HepG2 (cell line): Measurements from ENCODE around the gene UCN. TPM values are rescaled to one million over a fixed set of nuclear protein-coding genes. Genes with fewer than 3 reads are reported as not detected.

Experiments used
- ATAC-seq: fragments of 200-7000 bp; cut with Tn5 transposase; 3 replicates; pipeline ENCODE4 v1.9.1; 2020; ENCODE audit warnings: mild to moderate bottlenecking, moderate library complexity
- BruUV-seq: library from RNA; stranded (reverse); fragments of 400-500 nt; replicated peaks from 2 replicates; lab custom pipeline; 2021; lab: Mats Ljungman, UMichigan
- CTCF ChIA-PET: fragments of 300-600 bp; formaldehyde crosslinking; extraction: SDS; loops from one replicate; lab custom pipeline; 2021; ENCODE audit warnings: low total read pairs, inconsistent platforms, low intra/inter-chr PET ratio; lab: Yijun Ruan, JAX
- POLR2A ChIA-PET: fragments of 350-600 bp; sonication (Branson Sonifier 250); formaldehyde crosslinking; loops from one replicate; lab custom pipeline; 2020; ENCODE audit warnings: antibody characterized with exemption, inconsistent platforms; lab: Yijun Ruan, JAX
- DNase-seq: peaks from one replicate; pipeline ENCODE4 v3.0.0-alpha.2; 2015; ENCODE audit warnings: low spot score
- FAIRE-seq: peaks from 3 replicates; lab custom pipeline; 2011; peaks lifted over from hg19 to GRCh38; lab: Jason Lieb, UNC
- H2AFZ ChIP-seq: one replicate; pipeline ENCODE4 v1.6.1; 2011; ENCODE audit warnings: low read length, inconsistent platforms
- H3K27ac ChIP-seq: fragments of 300-600 bp; 3 replicates; pipeline ENCODE4 v1.8.0; 2011; ENCODE audit warnings: mixed run types, mild to moderate bottlenecking, mixed read lengths, low read length, inconsistent platforms; ENCODE audit not compliant: insufficient read depth; ENCODE audit errors: extremely low read length
- H3K27me3 ChIP-seq, 2 experiments: fragments of 200-600 bp in 1 of 2; 2 replicates in 1 of 2; 3 replicates in 1 of 2; pipeline versions ENCODE4 v1.6.0 to v1.8.0; 2011; ENCODE audit warnings: low read length in 2 of 2, mild to moderate bottlenecking in 2 of 2, moderate library complexity in 2 of 2, inconsistent platforms in 1 of 2; ENCODE audit not compliant: insufficient read depth in 2 of 2, control insufficient read depth in 1 of 2
- H3K36me3 ChIP-seq, 2 experiments: fragments of 200-600 bp in 1 of 2; replicated peaks in 1 of 2; 2 replicates in 1 of 2; 3 replicates in 1 of 2; pipeline versions ENCODE4 v1.5.1 to v1.8.0; 2011; ENCODE audit warnings: low read length in 2 of 2, inconsistent platforms in 1 of 2; ENCODE audit not compliant: insufficient read depth in 2 of 2, control insufficient read depth in 1 of 2
- H3K4me1 ChIP-seq: 2 replicates; pipeline ENCODE4 v1.5.1; 2012; ENCODE audit warnings: low read length, inconsistent platforms; ENCODE audit not compliant: insufficient read depth
- H3K4me2 ChIP-seq: 2 replicates; pipeline ENCODE4 v1.6.0; 2011; ENCODE audit warnings: low read depth, low read length, inconsistent platforms
- H3K4me3 ChIP-seq, 3 experiments: fragments of 200-600 bp in 1 of 3; sonication (generic), shearing (Covaris generic) in 1 of 3; replicated peaks in 1 of 3; 2 replicates each; pipeline ENCODE4 v1.5.1; 2011 to 2016; ENCODE audit warnings: low read length in 3 of 3, inconsistent platforms in 2 of 3, low read depth in 2 of 3, mild to moderate bottlenecking in 2 of 3, control low read depth in 1 of 3, mixed read lengths in 1 of 3; ENCODE audit not compliant: insufficient read depth in 1 of 3
- H3K79me2 ChIP-seq: one replicate; pipeline ENCODE4 v1.6.1; 2011; ENCODE audit warnings: low read length, inconsistent platforms; ENCODE audit not compliant: insufficient read depth
- H3K9ac ChIP-seq: 2 replicates; pipeline ENCODE4 v1.6.0; 2011; ENCODE audit warnings: mild to moderate bottlenecking, low read depth, low read length, inconsistent platforms; ENCODE audit not compliant: insufficient read depth
- H3K9me3 ChIP-seq: 2 replicates; pipeline ENCODE4 v1.5.1; 2012; ENCODE audit warnings: mild to moderate bottlenecking, low read length
- H4K20me1 ChIP-seq: 2 replicates; pipeline ENCODE4 v1.6.0; 2011; ENCODE audit warnings: inconsistent platforms, mild to moderate bottlenecking, low read length, moderate library complexity; ENCODE audit not compliant: insufficient read depth
- GMEB2 ChIP-seq: IDR thresholded peaks from 2 replicates; pipeline ENCODE4 v1.6.1; 2016; ENCODE audit warnings: missing biosample characterization, missing genetic modification reagents, low read depth
- IKZF4 ChIP-seq: sonication (generic); formaldehyde crosslinking; IDR thresholded peaks from 2 replicates; pipeline ENCODE4 v1.5.1; 2020; ENCODE audit warnings: borderline replicate concordance, mild to moderate bottlenecking, low read depth, missing genetic modification reagents; ENCODE audit errors: not compliant biosample characterization
- KDM3A ChIP-seq: IDR thresholded peaks from 2 replicates; pipeline ENCODE4 v1.6.1; 2018; ENCODE audit warnings: low read depth, missing compliant biosample characterization
- MTA1 ChIP-seq: sonication (generic); formaldehyde crosslinking; IDR thresholded peaks from 2 replicates; pipeline ENCODE4 v1.4.0; 2020; ENCODE audit warnings: missing genetic modification reagents, mild to moderate bottlenecking, borderline replicate concordance
- RARG ChIP-seq: sonication (generic); formaldehyde crosslinking; IDR thresholded peaks from 2 replicates; pipeline ENCODE4 v1.4.0; 2020; ENCODE audit warnings: low read depth, mild to moderate bottlenecking, missing genetic modification reagents
- RFX5 ChIP-seq: IDR thresholded peaks from 2 replicates; pipeline ENCODE4 v1.6.1; 2011; ENCODE audit warnings: low read depth, low read length, improper control_type of control experiment
- SOX13 ChIP-seq, 3 experiments: fragments of 450-650 bp in 1 of 3; sonication (generic) in 1 of 3; formaldehyde crosslinking in 1 of 3; IDR thresholded peaks in 2 of 3; conservative IDR thresholded peaks in 1 of 3; 2 replicates each; pipeline versions ENCODE4 v1.5.0 to v1.6.1; 2016 to 2020; ENCODE audit warnings: antibody characterized with exemption in 1 of 3, mild to moderate bottlenecking in 1 of 3, missing compliant biosample characterization in 1 of 3, missing genetic modification reagents in 1 of 3, moderate library complexity in 1 of 3
- SP5 ChIP-seq: IDR thresholded peaks from 2 replicates; pipeline ENCODE4 v1.6.1; 2016; ENCODE audit warnings: low read depth, borderline replicate concordance
- TBX2 ChIP-seq: sonication (generic); formaldehyde crosslinking; IDR thresholded peaks from 2 replicates; pipeline ENCODE4 v1.5.0; 2020; ENCODE audit warnings: missing genetic modification reagents, mild to moderate bottlenecking, borderline replicate concordance
- THAP11 ChIP-seq: IDR thresholded peaks from 2 replicates; pipeline ENCODE4 v1.6.1; 2016; ENCODE audit warnings: missing biosample characterization, missing genetic modification reagents
- TP53 ChIP-seq: sonication (generic); formaldehyde crosslinking; conservative IDR thresholded peaks from 2 replicates; pipeline ENCODE4 v1.4.0; 2020; ENCODE audit warnings: missing genetic modification reagents
- TRIM24 ChIP-seq: sonication (generic); formaldehyde crosslinking; IDR thresholded peaks from 2 replicates; pipeline ENCODE4 v1.8.0; 2022; ENCODE audit warnings: mild to moderate bottlenecking, missing genetic modification reagents
- TSC22D2 ChIP-seq: sonication (generic); formaldehyde crosslinking; IDR thresholded peaks from 2 replicates; pipeline ENCODE4 v1.5.1; 2020; ENCODE audit warnings: missing genetic modification reagents, mild to moderate bottlenecking, borderline replicate concordance
- XBP1 ChIP-seq: sonication (generic); formaldehyde crosslinking; IDR thresholded peaks from 2 replicates; pipeline ENCODE4 v1.5.0; 2020; ENCODE audit warnings: missing genetic modification reagents
- ZNF256 ChIP-seq: sonication (generic); formaldehyde crosslinking; conservative IDR thresholded peaks from 2 replicates; pipeline ENCODE4 v1.4.0; 2020; ENCODE audit warnings: missing genetic modification reagents
- ZNF557 ChIP-seq: sonication (generic); formaldehyde crosslinking; IDR thresholded peaks from 2 replicates; pipeline ENCODE4 v1.4.0; 2020; ENCODE audit warnings: missing genetic modification reagents
- ZNF850 ChIP-seq: sonication (generic); formaldehyde crosslinking; conservative IDR thresholded peaks from 2 replicates; pipeline ENCODE4 v1.9.0; 2021; ENCODE audit warnings: mild to moderate bottlenecking, missing genetic modification reagents
- WGBS: methylation state at CpG from one replicate; pipeline ENCODE4 v1.1.6; 2017; ENCODE audit warnings: low lambda C conversion rate; 5-methylcytosine and 5-hydroxymethylcytosine counted together
- in situ Hi-C: cut with HindIII; loops from 2 replicates; pipeline ENCODE4 v1.10.0; 2017; ENCODE audit warnings: low pct_unique_long_range_greater_than_20kb; ENCODE audit not compliant: extremely low pct_ligation_motif_present
- intact Hi-C: fragments of 100-400 bp; cut with micrococcal nuclease; formaldehyde crosslinking; loops from one replicate; pipeline ENCODE4 v1.10.0; 2022; ENCODE audit not compliant: unreplicated experiment
- polyA plus RNA-seq, 8 experiments: library from polyadenylated mRNA; depleted of rRNA in 3 of 8; stranded (reverse) in 7 of 8; unstranded in 1 of 8; fragments of >200 nt; fragmentation: Illumina TruSeq in 4 of 8; extraction: Trizol in 4 of 8; gene quantifications; 2 replicates each; pipeline versions ENCODE4 v1.2.1 to v1.2.3, GENCODE V29; 2011 to 2016; ENCODE audit warnings: low read depth in 4 of 8, missing spikeins in 1 of 8, mixed read lengths in 1 of 8; ENCODE audit not compliant: insufficient read depth in 1 of 8
- total RNA-seq, 5 experiments: library from RNA; depleted of rRNA; stranded (reverse); fragments of >200 nt; fragmentation: Illumina TruSeq; extraction: Trizol; gene quantifications; 2 replicates each; pipeline ENCODE4 v1.2.3, GENCODE V29; 2016; ENCODE audit warnings: low read depth in 1 of 5
- TF ChIP-seq, protein P1 (sequence below): sonication (generic); formaldehyde crosslinking; IDR thresholded peaks from 2 replicates; pipeline ENCODE4 v1.4.0; 2020; ENCODE audit warnings: mild to moderate bottlenecking, missing genetic modification reagents
- TF ChIP-seq, protein P2 (sequence below): sonication (generic); IDR thresholded peaks from 2 replicates; pipeline ENCODE4 v1.6.1; 2016; ENCODE audit warnings: low read depth, borderline replicate concordance

UCN gene
- total and polyA plus RNA-seq, 2 of the 13 experiments (the other 11 are each of a cell fraction or from before 2014, with no cell fraction given) = 1.2 to 2.3 TPM

DNA sequence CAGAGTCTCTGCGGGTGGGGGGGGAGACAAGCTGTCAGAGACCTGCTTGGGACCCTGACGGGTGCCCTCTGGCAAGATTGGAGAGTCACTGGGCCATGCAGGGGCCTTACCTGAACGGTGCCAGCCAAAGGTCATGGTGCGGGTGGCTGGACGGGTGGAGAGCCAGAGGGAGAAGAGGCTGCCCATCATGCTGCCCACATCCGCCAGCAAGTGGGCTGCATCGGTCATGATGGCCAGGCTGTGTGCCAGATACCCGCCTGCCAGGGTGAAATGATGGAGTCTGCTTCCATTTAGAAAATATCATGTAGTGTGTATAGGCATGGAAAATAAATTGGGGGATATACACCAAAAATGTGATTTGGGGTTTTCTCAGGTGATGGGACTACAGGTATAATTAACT is 50.2 kb downstream of the UCN start:
- no peak overlapping the region for H2AFZ ChIP-seq
- H3K4me3 ChIP-seq = no peak overlapping the region
- no peak overlapping the region for H3K9ac ChIP-seq
- H3K9me3 ChIP-seq = no peaks in the 10 kb centered on the region
- CTCF ChIA-PET = no interaction called here
- H3K27me3 ChIP-seq = peaks cover 7 to 33% of the 10 kb centered on the region in 2 experiments
- in situ Hi-C loops = no loop called here
- FAIRE-seq = no peak
- no peak for ATAC-seq
- no peaks in the 10 kb centered on the region for H4K20me1 ChIP-seq
- WGBS = 68% methylated on average over 8 of the region's 8 CpGs
- DNase-seq = no peak
- POLR2A ChIA-PET = no interaction called here
- no peak overlapping the region for H3K27ac ChIP-seq
- no TSS peak for BruUV-seq
- TF ChIP-seq MTA1 (CRISPR knock-in tag) = no peak
- TF ChIP-seq SOX13 (IDR thresholded peaks at IDR 0.05) = no peak
- no peak for TF ChIP-seq SOX13 (CRISPR knock-in tag; conservative IDR thresholded peaks at IDR 0.05 in 1 of 2, IDR thresholded peaks at IDR 0.05 in 1 of 2)
- TF ChIP-seq KDM3A (CRISPR knock-in tag) = no peak
- TF ChIP-seq RARG (CRISPR knock-in tag) = no peak
- no peak for TF ChIP-seq ZNF850 (CRISPR knock-in tag)
- TF ChIP-seq SP5 (CRISPR knock-in tag) = no peak
- TF ChIP-seq, protein P1, sequence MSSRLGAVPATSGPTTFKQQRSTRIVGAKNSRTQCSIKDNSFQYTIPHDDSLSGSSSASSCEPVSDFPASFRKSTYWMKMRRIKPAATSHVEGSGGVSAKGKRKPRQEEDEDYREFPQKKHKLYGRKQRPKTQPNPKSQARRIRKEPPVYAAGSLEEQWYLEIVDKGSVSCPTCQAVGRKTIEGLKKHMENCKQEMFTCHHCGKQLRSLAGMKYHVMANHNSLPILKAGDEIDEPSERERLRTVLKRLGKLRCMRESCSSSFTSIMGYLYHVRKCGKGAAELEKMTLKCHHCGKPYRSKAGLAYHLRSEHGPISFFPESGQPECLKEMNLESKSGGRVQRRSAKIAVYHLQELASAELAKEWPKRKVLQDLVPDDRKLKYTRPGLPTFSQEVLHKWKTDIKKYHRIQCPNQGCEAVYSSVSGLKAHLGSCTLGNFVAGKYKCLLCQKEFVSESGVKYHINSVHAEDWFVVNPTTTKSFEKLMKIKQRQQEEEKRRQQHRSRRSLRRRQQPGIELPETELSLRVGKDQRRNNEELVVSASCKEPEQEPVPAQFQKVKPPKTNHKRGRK (CRISPR knock-in tag) = no peak
- no peak for TF ChIP-seq THAP11 (CRISPR knock-in tag)
- no peak for TF ChIP-seq RFX5
- no peak for TF ChIP-seq TSC22D2
- TF ChIP-seq TBX2 (CRISPR knock-in tag) = no peak
- no peak for TF ChIP-seq ZNF256 (CRISPR knock-in tag)
- no peak for TF ChIP-seq TP53
- no peak for TF ChIP-seq ZNF557
- no peak for TF ChIP-seq IKZF4 (CRISPR knock-in tag)
- no peak for TF ChIP-seq TRIM24 (CRISPR knock-in tag)
- no peak for TF ChIP-seq GMEB2
- TF ChIP-seq XBP1 (CRISPR knock-in tag) = no peak
- TF ChIP-seq, protein P2, sequence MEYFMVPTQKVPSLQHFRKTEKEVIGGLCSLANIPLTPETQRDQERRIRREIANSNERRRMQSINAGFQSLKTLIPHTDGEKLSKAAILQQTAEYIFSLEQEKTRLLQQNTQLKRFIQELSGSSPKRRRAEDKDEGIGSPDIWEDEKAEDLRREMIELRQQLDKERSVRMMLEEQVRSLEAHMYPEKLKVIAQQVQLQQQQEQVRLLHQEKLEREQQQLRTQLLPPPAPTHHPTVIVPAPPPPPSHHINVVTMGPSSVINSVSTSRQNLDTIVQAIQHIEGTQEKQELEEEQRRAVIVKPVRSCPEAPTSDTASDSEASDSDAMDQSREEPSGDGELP = no peak
- no peak overlapping the region for H3K4me2 ChIP-seq
- intact Hi-C loops = loop anchor here (10.0 kb wide), 1 partner anchor 117 kb away; the partner anchor contains the start of genes EIF2B4 and SNX17
- no peaks in the 10 kb centered on the region for H3K36me3 ChIP-seq
- H3K4me1 ChIP-seq = peaks cover under 1% of the 10 kb centered on the region
- no peaks in the 10 kb centered on the region for H3K79me2 ChIP-seq
